GM21447 (cell line): Measurements from ENCODE around the gene LGALS3BP.
"Not testable (repeated sequence)": the region's sequence is repeated elsewhere in the genome, so short reads cannot be mapped to it uniquely, and the experiment has no call there.

Experiments used
- ATAC-seq: cut with Tn5 transposase; IDR thresholded peaks from one replicate; pipeline ENCODE4 v1.9.1; 2021; ENCODE audit not compliant: unreplicated experiment

LGALS3BP gene, protein sequence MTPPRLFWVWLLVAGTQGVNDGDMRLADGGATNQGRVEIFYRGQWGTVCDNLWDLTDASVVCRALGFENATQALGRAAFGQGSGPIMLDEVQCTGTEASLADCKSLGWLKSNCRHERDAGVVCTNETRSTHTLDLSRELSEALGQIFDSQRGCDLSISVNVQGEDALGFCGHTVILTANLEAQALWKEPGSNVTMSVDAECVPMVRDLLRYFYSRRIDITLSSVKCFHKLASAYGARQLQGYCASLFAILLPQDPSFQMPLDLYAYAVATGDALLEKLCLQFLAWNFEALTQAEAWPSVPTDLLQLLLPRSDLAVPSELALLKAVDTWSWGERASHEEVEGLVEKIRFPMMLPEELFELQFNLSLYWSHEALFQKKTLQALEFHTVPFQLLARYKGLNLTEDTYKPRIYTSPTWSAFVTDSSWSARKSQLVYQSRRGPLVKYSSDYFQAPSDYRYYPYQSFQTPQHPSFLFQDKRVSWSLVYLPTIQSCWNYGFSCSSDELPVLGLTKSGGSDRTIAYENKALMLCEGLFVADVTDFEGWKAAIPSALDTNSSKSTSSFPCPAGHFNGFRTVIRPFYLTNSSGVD

DNA sequence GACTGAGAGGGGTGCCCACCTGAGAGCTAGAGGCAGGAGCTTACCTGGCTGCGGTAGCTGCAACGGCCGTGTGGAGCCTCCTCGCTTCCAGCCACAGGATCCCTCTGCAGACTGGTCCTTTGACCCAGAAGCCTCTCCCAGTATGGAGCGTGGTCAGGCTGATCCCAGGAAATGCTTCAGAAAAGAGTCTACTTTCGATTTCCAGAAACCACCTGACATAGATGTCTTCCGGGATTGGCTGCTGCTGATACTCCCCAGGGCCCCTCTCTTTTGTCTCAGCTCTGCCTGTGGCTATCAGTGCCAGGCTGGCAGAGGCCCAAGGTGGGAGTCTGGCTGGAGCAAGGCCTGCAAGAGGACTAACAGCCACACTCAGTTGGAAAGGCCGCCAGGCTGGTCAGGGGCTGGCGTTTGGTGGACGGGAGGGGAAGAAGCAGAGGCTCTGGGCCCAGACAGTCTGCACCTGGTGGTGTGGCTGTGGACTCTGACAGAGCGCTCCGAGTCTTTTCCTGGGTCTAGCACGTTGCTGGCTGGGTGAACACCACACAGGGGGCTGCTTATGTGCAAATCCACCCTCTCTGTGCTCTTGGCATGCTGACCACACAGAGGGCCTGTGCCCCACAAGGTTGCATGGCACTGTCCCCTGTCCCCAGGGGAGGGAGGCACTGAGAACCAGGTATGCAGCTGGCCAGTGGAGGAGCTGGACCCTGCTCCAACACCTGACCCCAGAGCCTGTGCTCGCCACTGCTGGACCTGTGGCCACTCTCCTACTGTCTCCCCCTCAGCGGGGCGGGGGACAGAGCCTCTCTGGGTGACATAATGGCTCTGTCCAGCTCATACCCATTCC, at the start of gene LGALS3BP:
LGALS3BP (minus strand) TSS at position 144 of the 844 bp plus-strand sequence. CDS start 2,732 bp downstream, outside the sequence.
- ATAC-seq, result no peak

DNA sequence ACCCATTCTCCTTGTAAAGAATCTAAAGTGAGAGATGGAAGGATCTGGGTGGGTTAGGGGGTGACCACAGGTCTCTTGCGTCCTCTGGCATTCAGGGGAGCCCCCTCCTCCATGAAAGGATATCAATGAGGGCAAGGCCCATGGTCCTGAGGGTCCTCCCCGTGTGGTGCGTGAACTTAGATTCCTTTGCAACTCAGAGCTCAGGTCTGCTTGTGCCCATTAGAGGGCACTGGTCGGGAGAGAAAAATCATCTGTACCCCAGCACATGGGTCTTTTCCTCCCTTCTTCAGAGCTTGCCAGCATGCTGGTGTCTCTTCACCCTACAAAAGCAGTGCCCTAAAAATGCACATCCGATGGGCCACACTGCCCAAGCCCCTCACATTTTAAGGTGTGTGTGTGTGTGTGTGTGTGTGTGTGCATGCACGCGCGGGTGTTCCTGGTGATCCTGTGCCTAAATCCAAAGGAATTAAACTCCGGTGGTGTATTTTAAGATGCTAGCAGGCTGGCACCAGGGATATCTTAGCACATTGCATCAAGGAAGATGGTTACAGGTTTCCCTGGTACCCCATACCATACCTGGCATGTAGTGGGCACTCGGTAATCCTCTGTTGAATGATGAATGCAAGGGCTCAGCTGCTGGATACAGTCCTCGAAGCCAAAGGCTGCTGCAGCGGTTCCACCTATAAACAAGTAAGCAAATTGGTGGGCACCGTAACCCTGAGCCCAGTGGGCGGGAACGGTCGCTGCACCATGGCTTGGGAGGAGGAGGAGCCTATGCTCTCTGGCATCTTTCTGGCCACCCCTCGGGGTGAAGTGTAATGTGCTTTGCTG, 49.0 kb upstream of the LGALS3BP start:
- ATAC-seq, result no peak

DNA sequence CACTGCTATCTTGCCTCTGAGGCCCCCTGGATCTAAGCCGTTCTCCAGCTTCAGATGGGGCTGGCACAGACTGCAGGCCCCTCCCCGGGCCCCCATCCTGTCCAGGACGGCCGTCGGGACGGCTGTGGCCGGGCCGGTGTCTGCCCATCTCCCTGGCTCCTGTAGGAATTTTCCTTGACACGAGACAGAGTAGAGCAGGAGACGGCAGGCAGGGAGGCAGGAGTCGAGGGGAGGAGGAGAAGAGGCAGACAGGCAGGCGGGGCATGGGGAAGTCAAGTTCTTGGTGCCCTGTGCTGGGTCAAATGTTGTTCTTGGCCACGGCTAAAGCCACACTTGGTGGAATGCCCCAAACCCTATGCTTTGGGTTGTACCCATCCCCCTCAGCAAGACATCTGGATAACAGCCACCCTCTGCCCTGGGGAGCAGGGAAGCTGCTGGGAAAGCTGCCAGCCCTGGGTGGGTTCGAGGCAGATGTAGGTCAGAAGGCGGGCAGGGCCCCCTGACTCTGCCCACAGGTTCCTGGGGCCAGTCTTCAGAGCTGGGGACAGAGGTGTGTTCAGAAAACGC, 48.3 kb upstream of the LGALS3BP start:
- no peak for ATAC-seq

DNA sequence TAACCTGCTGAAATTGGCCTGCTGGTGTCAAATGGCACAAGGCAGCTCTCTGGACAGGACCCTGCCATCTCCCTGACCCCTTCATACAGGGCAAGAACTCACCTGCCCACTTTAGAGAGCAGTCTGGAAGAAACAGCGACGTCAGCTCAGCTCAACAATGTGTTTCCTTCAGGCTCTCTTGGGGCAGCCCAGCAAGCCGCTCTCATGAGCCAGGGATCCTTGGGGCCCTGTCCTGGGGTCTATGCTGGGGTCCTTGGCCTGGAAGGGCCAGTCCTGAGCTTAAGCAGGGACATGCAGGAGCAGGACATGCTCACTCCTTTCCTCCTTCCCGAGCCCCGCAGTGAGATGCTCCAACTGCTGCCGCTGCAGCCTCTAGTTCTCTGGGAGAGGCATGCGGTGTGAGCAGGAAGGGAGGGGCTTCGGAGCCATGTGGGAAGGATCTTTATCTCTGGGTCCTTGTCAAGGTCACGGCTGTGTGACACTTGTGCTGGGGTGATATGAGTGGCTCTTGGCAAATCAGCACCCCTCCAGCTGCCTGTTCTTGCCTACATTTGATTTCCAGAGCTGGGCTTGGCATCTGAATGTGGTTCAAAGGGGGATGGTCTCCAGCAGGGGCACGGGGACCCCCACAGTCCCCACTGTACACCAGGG, 47.7 kb upstream of the LGALS3BP start:
- ATAC-seq, result no peak

DNA sequence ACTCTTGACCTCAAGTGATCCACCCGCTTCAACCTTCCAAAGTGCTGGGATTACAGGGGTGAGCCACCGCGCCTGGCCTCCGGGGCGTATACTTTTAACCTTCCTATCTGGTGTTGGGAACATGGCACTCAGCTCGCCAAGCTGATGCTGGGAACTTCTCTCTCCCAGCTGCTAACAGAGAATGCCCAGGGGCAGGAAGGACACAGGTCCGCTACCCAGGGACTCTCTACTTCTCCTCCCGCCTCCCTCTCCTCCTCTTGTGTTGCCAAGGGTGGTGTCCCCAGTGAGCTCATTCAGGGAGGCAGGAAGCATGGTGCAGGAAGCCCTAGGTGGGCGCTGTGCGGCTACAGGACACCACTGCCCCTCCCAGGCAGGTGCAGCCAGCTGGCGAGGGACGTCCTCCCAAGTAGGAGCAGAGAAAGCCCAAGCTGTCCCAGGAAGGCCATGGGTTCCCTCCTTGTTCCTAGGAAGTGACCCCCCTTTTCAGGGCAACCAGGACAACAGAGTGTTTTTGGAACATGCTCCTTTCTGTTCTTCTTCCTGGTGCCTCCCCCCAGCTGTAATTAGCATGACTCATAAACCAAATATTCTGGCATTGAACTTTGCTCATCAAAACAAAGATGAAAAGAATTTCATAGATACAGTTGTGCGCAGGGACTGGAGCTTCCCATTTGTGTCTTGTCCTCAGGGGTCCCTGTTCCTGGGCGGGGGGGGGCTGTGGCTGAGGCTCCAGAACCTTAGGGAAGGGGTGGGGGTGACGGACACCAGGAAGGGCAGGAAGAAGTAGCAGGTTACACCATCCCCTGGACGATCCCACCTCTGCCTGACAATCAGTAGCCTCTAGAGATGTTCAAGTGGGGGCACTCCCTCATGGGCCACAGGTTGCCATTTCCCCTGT, 46.9 kb upstream of the LGALS3BP start:
- ATAC-seq, result no peak

DNA sequence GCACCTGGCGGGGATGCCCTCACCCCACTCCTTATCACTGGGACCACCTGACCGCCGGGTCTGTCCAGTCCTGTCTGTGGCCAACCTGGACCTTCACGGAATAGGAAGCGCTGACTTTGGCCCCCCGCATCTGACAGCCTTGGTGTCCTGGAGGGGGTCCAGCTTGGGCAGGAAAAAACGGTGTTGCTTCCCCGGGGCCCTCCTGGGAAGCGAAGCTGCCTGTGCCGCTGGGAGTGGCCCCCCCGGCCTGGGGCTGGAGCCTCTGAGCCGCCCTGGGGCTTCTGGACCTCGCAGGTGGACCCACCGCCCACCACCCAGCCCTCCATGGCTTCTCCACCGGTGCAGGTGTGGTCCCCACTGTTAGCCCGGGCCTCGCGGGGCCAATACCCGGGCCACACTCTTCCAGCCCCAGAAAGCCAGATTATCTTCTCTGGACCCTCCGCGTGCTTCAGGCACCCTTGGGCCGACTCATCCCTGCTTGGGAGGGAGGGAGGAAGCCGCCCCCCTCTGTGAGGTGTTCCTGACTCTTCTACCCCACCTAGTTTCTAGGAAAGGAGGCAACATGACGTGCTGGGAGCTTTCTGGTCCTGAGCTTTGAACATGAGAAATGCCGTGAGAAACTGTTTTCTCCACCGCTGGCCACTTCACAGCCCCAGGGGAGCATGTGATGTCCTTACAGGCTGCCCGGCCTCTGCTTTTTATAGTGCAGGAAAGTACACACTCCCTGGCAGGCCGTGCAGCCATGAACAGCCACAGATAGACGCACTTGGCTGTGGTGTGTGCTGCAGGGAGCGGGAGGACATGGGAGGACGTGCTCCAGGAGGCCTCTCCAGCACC, 45.4 kb upstream of the LGALS3BP start:
- ATAC-seq, result no peak

DNA sequence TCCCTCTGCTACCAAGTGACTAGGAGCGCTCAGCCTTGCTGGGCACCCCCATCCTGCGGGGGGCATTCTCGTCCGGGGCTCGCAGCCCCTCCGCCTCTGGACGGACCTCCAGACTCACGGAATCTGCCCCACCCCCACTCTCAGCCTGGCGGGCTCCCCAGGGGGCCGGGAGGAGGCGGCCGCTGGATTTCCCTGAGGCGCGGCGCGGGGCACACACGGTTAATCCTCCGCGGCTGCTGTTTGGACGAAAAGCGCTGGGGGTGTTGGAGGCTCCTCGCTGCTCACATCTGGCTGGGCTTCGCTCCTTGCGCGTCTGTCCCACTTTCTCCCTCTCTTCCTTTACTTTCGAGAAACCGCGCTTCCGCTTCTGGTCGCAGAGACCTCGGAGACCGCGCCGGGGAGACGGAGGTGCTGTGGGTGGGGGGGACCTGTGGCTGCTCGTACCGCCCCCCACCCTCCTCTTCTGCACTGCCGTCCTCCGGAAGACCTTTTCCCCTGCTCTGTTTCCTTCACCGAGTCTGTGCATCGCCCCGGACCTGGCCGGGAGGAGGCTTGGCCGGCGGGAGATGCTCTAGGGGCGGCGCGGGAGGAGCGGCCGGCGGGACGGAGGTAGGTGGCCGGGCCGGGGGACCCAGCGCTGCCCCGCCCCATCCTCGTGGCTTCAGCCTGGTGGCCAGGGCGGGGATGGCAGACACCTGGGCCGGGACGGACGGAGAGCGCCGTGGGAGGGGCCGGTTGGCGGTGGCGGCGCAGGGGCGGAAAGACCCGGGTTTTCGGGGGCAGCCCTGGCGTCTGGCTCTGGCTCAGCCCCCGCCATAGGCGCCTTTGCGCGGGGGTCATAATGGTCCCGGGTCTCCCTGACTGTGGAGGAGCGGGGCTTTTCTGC, 44.4 kb upstream of the LGALS3BP start, which contains the start of gene C1QTNF1:
C1QTNF1 (plus strand) TSS at position 284 of the 886 bp plus-strand sequence. CDS start 19,800 bp downstream, outside the sequence.
- ATAC-seq, result no peak

GRCh38 chr17:79023180-79023705, 43.5 kb upstream of the LGALS3BP start:
- ATAC-seq, result no peak

GRCh38 chr17:79022507-79022991, 42.8 kb upstream of the LGALS3BP start:
- no peak for ATAC-seq

DNA sequence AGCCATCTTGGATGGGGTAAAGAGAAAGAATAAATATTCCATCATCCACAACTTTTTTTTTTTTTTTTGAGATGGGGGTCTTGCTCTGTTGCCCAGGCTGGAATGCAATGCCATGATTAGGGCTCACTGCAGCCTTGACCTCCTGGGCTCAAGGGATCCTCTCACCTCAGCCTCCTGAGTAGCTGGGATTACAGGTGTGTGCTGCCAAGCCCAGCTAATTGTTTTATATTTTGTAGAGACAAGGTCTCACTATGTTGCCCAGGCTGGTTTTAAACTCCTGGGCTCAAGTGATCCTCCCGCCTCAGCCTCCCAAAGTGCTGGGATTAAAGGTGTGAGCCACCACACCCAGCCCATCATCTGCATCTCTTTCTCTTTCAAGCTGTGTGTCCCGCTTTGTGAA, 42.2 kb upstream of the LGALS3BP start:
- ATAC-seq, result not testable (repeated sequence)

- ATAC-seq, result no peak
These were observed 41.0 kb upstream of the LGALS3BP start for GRCh38 chr17:79020631-79021301.

- no peak for ATAC-seq
These were observed 40.2 kb upstream of the LGALS3BP start for GRCh38 chr17:79019632-79020584.

- no peak for ATAC-seq
These were observed 39.5 kb upstream of the LGALS3BP start for GRCh38 chr17:79019261-79019631.

GRCh38 chr17:79018370-79018695, 38.6 kb upstream of the LGALS3BP start:
- no peak for ATAC-seq
